SK-N-MC (cell line): ENCODE results near the gene CDYL.

ENCODE experiments used
- DNase-seq: peaks from one replicate; pipeline ENCODE4 v3.0.0-alpha.2; 2011; ENCODE audit warnings: low read depth, low spot score
- H3K27ac ChIP-seq: fragments of 200-600 bp; sonication (generic); 2 replicates; pipeline ENCODE4 v1.5.1; 2016; ENCODE audit warnings: mixed run types
- H3K36me3 ChIP-seq: fragments of 200-600 bp; sonication (generic); 2 replicates; pipeline ENCODE4 v1.6.1; 2017; ENCODE audit warnings: antibody characterized with exemption, low read length, mixed read lengths; ENCODE audit not compliant: insufficient read depth
- H3K4me3 ChIP-seq: fragments of 200-600 bp; sonication (generic); 2 replicates; pipeline ENCODE4 v1.5.1; 2016
- H3K9ac ChIP-seq: fragments of 200-600 bp; sonication (generic); 2 replicates; pipeline ENCODE4 v1.8.0; 2017; ENCODE audit warnings: mixed run types, mixed read lengths; ENCODE audit not compliant: insufficient read length
- H3K9me3 ChIP-seq: fragments of 200-600 bp; sonication (generic); 2 replicates; pipeline ENCODE4 v1.6.1; 2017; ENCODE audit warnings: low read depth, mild to moderate bottlenecking, antibody characterized with exemption, low read length, moderate library complexity, mixed read lengths
- EZH2 ChIP-seq: fragments of 200-600 bp; sonication (generic); IDR thresholded peaks from one replicate; pipeline ENCODE4 v1.6.1; 2017; ENCODE audit warnings: antibody characterized with exemption
- FOXP2 ChIP-seq: optimal IDR thresholded peaks from 2 replicates; pipeline ENCODE3; 2011; ENCODE audit warnings: mild to moderate bottlenecking, moderate library complexity; ENCODE audit not compliant: insufficient read depth; ENCODE audit errors: extremely low read length, control extremely low read depth
- POLR2AphosphoS5 ChIP-seq: IDR thresholded peaks from 2 replicates; pipeline ENCODE4 v1.6.1; 2012; ENCODE audit warnings: mild to moderate bottlenecking, low read depth, low read length, borderline replicate concordance

The CDYL gene

DNA sequence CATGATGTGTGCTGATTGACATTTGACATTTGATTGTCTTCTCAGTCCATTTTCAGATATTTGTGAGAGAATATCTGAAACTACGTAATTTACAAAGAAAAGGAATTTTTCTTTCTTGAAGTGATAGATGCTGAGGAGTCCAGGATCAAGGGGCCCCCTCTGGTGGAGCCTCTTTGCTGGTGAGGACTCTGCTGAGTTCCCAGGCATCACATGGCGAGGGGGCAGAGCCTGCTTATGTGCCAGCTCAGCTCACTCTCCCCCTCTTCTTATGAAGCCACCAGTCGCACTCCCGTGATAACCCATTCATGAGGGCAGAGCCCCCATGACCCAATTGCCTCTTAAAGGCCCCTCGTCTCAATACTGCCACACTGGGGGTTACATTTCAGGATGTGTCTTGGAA is 136.4 kb downstream of the CDYL start:
- Histone ChIP-seq H3K9me3 (no peaks in the 10 kb centered on the region), H3K4me3 (no peak overlapping the region), H3K9ac (no peak overlapping the region), H3K36me3 (0 out of 2 replicates have a peak, but pooled peaks cover 4% of the 10 kb centered on the region), H3K27ac (no peak overlapping the region)
- DNase-seq = no peak
- TF ChIP-seq FOXP2 (no peak), POLR2AphosphoS5 (no peak), EZH2 (no peak)

DNA sequence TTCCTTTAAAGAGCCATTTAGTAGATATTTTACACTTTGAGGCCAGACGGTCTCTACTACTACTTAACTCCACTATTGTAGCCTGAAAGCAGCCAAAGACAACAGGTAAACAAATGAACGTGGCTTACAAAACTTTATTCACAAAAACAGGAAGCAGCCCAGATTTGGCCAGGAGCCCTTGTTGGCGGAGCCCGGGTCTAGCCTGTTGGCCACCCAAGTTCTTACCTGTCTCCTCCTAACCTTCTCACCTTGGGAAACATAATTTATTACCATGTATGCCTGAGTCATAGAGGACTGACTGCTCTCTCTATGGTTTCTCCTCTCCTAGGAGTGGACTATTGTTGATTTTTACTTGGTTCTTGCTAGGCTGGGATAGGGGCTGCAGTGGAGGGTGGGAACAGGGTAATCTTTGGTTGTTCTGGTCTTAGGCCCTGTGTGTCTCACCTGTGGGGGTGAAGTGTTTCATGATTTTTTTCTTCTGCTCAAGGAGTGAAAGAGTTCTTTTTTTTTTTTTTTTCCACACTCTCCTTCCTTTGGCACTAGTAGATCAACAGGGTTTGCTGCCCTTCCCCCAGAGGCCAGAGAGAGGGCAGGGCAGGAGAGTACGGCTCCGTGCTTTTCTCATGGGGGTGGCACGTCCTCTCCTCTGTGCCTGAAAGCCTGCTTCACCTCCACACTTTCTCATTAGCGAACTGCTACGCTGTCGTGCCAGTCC is 137.7 kb downstream of the CDYL start:
- 0 out of 2 replicates have a peak, but pooled peaks cover 1% of the 10 kb centered on the region for H3K36me3 ChIP-seq
- no peak overlapping the region for H3K4me3 ChIP-seq
- H3K27ac ChIP-seq = no peak overlapping the region
- no peak overlapping the region for H3K9ac ChIP-seq
- TF ChIP-seq FOXP2 (no peak), POLR2AphosphoS5 (no peak), EZH2 (no peak)
- DNase-seq = no peak
- H3K9me3 ChIP-seq = no peaks in the 10 kb centered on the region

DNA sequence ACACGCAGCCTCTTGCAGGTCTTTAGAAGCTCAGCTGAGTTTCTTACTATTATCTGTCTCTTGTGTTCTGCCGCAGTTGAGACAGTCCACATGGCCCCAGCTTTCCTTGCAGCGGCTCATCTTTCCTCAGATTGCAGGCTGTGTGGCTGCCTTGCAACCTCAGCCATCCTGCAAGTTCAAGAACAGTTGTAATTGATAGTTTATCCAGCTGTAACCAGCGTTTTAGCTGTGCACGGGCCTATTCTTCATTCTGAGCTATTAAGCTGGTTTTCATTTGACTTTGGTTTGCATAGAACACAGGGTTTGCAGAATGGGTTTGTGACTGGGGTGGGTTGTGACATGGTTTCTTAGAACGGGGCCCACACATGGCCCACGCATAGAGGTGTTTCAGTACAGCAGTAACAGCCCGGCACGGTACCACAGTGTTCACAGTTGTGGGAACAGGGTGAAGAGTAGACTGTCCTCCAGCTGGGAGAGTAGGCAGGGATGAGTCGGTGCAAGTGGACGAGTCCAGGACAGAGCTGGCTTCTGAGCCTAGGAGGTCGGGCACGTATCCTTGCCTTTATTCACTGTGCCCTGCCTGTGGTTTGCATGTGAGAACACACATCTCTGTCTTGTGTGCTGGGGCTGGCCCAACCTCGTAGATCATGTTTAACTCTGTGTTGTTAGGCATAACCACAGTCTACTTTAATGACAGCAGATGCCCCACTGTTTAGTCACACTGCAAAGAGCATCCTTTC is 138.4 kb downstream of the CDYL start:
- Histone ChIP-seq H3K36me3 (no peaks in the 10 kb centered on the region), H3K27ac (no peak overlapping the region), H3K4me3 (no peak overlapping the region), H3K9ac (no peak overlapping the region), H3K9me3 (no peaks in the 10 kb centered on the region)
- no peak for DNase-seq
- no peak for TF ChIP-seq POLR2AphosphoS5
- TF ChIP-seq FOXP2 = no peak
- no peak for TF ChIP-seq EZH2

DNA sequence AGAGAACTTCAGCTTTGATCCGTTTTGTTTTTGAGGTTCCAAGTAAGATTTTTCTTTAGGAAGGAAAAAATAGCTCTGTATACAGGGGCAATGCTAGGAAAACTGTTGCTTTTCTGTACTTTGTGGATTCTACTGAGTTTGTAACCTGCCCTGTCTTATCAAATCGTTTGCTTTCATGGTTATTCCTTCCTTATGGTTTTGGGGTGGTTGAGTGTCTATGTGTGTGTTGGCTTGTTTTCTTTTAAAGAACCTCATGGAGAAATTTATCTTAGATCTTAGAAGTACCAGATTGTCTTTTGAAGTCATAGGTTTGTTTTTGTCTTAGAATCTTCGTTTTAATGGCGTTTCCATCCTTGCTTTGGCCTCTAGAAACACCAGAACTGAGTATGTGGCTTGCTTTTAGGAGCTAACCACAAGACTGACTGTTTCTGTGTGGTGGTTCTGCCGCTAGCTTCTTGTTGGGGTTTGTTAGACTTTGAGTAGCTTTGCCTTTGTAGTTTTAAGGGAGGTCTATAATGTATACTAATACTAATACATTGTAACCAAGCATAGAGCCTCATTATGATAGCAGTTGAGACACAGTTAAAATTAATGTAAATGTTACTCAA is 140.9 kb downstream of the CDYL start:
- no peaks in the 10 kb centered on the region for H3K9me3 ChIP-seq
- no peak for TF ChIP-seq POLR2AphosphoS5
- TF ChIP-seq FOXP2 = no peak
- H3K36me3 ChIP-seq = no peaks in the 10 kb centered on the region
- H3K4me3 ChIP-seq = no peak overlapping the region
- H3K9ac ChIP-seq = no peak overlapping the region
- no peak overlapping the region for H3K27ac ChIP-seq
- DNase-seq = no peak

DNA sequence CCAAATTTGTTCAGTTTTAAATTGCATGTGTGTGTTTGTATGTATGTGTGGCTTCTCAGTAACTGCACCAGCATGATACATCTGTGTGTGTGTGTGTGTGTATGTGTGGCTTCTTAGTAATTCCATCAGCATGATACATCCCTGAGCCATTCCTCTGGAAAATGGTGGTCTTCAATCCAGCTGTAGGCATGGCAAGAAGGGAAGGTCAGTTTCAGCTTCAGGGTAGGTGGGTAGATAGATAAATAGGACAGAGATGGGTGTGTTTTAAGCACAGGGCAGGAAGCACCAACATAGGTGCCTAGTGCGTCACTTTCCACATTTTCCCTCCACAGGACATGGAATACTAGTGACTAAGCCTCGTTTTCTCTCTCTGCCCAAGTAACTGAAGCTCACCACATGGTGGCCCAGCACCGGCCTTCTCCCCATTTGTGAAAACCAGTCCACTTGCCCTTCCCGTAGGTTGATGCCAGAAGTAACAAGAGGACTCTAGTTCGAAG is 144.8 kb downstream of the CDYL start:
- DNase-seq = no peak
- no peaks in the 10 kb centered on the region for H3K36me3 ChIP-seq
- no peak overlapping the region for H3K9ac ChIP-seq
- TF ChIP-seq FOXP2 = no peak
- TF ChIP-seq POLR2AphosphoS5 = no peak
- no peak for TF ChIP-seq EZH2
- no peaks in the 10 kb centered on the region for H3K9me3 ChIP-seq
- H3K4me3 ChIP-seq = no peak overlapping the region
- no peak overlapping the region for H3K27ac ChIP-seq

DNA sequence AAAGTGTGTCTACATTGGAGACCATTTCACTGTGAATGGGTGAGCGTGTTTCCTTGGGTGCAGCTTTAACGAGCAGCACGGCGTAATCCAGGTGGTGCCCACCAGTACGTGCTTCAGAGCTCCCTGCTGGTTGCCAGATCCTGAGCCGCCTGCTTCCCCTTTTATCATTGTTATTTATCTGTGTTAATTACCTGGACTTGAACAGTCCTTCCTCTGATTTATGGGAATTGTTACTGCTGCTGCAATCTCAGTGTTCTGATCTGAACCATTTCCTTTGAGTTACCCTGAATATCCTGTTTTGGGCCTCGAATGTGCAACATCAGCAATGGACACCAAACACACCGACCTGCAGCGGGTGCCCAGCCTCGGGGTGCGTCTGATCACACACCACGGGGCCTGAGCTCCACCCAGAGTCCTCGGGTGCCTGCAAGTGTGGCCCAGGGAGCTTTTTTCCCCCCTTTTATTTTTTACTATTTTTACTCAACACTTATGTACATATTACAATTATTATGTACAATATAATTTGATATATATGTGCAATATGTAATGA is 146.4 kb downstream of the CDYL start:
- H3K4me3 ChIP-seq = no peak overlapping the region
- H3K9ac ChIP-seq = no peak overlapping the region
- no peak for TF ChIP-seq EZH2
- no peak for TF ChIP-seq FOXP2
- no peak for TF ChIP-seq POLR2AphosphoS5
- DNase-seq = no peak
- no peaks in the 10 kb centered on the region for H3K9me3 ChIP-seq
- no peak overlapping the region for H3K27ac ChIP-seq
- H3K36me3 ChIP-seq = no peaks in the 10 kb centered on the region

DNA sequence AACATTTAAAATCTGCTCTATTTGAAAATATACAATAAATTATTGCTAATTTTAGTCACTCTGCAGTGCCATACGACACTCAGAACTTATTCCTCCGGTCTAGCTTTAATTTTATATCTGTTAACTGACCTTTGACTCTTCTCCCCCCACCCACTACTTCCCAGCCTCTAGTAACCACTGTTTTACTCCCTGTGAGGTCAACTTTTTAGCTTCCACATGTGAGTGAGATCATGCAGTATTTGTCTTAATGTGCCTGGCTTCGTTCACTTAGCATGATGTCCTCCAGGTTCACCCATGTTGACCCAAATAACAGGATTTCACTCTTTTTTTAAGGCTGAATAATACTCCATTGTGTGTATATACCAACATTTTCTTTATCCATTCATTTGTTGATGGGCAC is 146.9 kb downstream of the CDYL start:
- no peak for TF ChIP-seq POLR2AphosphoS5
- TF ChIP-seq EZH2 = no peak
- no peak for TF ChIP-seq FOXP2
- H3K4me3 ChIP-seq = no peak overlapping the region
- DNase-seq = no peak
- no peaks in the 10 kb centered on the region for H3K36me3 ChIP-seq
- no peak overlapping the region for H3K9ac ChIP-seq
- H3K9me3 ChIP-seq = no peaks in the 10 kb centered on the region
- H3K27ac ChIP-seq = no peak overlapping the region
